GM23338 (cell line): ENCODE measurements around the gene RPUSD3. TPM values are rescaled to one million over a fixed set of nuclear protein-coding genes. Genes with fewer than 3 reads are reported as not detected.

Experiments used
- CREB1 ChIP-seq: fragments of 250-450 bp; sonication (Bioruptor Pico); IDR thresholded peaks from 2 replicates; pipeline ENCODE4 v1.5.0; 2020; ENCODE audit warnings: low read depth, mild to moderate bottlenecking, moderate library complexity
- POLR2AphosphoS5 ChIP-seq: IDR thresholded peaks from 2 replicates; pipeline ENCODE4 v1.6.1; 2016; ENCODE audit warnings: antibody characterized with exemption, low read depth
- REST ChIP-seq: IDR thresholded peaks from one replicate; pipeline ENCODE4 v1.6.1; 2018; ENCODE audit warnings: antibody characterized with exemption; ENCODE audit not compliant: unreplicated experiment
- ZNF331 ChIP-seq: fragments of 250-450 bp; sonication (Bioruptor Pico); IDR thresholded peaks from 2 replicates; pipeline ENCODE4 v1.5.0; 2020; ENCODE audit warnings: low read depth, mild to moderate bottlenecking, moderate library complexity
- ZNF462 ChIP-seq: fragments of 250-450 bp; sonication (Bioruptor Pico); IDR thresholded peaks from 2 replicates; pipeline ENCODE4 v1.5.0; 2020; ENCODE audit warnings: mild to moderate bottlenecking, moderate library complexity
- polyA plus RNA-seq: library from polyadenylated mRNA; unstranded; fragments of >200 nt; fragmentation: Nextera tagmentation; extraction: Ambion mirVana; gene quantifications from 2 replicates; pipeline ENCODE4 v1.2.1, GENCODE V29; 2016
- total RNA-seq: library from RNA; depleted of rRNA; stranded (reverse); fragments of >200 nt; shearing (Covaris generic); gene quantifications from 2 replicates; pipeline ENCODE4 v1.2.3, GENCODE V29; 2014

RPUSD3 gene
- total and polyA plus RNA-seq, 2 experiments from 2014 or later = 64.3 to 73.4 TPM

GRCh38 chr3:9838856-9839255 is 5.0 kb downstream of the RPUSD3 start (continued):
- TF ChIP-seq ZNF462 (CRISPR knock-in tag) (no peak), REST (no peak), POLR2AphosphoS5 (no peak), ZNF331 (CRISPR knock-in tag) (no peak), CREB1 (no peak)
